ENCODE measurements around the gene FXYD5.

The FXYD5 gene

DNA sequence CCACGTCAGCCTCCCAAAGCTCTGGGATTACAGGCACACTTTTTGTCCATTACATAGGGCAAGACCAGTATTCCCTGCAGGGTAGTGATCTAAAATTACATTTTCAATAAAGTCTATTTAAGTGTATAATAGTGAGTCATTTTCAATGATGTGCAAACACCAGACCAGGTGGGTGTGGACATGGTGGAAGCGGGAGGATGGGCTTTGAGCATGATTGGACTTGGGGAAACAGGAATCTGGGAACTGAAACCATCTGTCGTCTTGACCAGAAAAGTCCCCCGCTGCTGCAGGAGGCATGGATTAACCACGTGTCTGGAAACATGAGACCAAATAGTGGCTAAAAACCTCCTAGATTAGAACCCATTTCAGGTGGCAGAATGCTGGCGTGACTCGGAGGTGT lies 34.0 kb upstream of the FXYD5 start:
- TF ChIP-seq, protein P1, sequence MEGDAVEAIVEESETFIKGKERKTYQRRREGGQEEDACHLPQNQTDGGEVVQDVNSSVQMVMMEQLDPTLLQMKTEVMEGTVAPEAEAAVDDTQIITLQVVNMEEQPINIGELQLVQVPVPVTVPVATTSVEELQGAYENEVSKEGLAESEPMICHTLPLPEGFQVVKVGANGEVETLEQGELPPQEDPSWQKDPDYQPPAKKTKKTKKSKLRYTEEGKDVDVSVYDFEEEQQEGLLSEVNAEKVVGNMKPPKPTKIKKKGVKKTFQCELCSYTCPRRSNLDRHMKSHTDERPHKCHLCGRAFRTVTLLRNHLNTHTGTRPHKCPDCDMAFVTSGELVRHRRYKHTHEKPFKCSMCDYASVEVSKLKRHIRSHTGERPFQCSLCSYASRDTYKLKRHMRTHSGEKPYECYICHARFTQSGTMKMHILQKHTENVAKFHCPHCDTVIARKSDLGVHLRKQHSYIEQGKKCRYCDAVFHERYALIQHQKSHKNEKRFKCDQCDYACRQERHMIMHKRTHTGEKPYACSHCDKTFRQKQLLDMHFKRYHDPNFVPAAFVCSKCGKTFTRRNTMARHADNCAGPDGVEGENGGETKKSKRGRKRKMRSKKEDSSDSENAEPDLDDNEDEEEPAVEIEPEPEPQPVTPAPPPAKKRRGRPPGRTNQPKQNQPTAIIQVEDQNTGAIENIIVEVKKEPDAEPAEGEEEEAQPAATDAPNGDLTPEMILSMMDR (IDR thresholded peaks at IDR 0.05; ENCODE audit: low read depth, low read length, missing control alignments): no peak
- no peak for DNase-seq (ENCODE audit: low read depth)
- H3K4me3 ChIP-seq (ENCODE audit: low read depth, low read length): no peak overlapping the region

- TF ChIP-seq, protein P1 (IDR thresholded peaks at IDR 0.05; ENCODE audit: low read depth, low read length, missing control alignments): no peak
- no peak for DNase-seq (ENCODE audit: low read depth)
- H3K4me3 ChIP-seq (ENCODE audit: low read depth, low read length): no peak overlapping the region
These were observed 33.6 kb upstream of the FXYD5 start for GRCh38 chr19:35120898-35121297.

DNA sequence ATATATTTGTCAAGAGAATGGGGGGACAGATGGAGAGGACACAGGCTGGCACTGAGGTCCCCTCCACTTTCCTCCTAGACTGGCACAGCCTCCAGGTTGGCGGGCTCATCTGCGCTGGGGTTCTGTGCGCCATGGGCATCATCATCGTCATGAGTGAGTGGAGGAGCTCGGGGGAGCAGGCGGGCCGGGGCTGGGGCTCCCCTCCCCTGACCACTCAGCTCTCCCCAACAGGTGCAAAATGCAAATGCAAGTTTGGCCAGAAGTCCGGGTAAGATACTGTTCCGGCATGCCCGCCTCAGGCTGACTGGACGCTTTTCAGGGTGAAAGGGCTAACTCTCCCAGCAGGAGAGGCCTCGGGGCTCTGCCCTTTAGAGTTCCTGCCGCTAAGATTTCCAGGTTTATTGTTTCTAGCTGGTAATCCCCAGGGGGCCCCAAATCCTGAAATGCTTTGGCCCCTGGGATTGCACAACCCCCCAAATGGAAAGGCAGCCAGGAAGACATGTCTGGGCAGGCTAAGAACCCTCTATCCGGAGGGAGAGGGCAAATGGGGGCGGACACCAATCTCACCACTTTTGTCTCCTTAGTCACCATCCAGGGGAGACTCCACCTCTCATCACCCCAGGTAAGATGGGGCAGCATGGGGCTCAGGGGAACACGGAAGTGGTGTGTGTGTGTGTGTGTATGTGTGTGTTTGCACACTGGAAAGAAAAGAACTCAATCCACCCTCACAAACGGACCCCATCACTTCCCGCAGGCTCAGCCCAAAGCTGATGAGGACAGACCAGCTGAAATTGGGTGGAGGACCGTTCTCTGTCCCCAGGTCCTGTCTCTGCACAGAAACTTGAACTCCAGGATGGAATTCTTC lies 31.6 kb upstream of the FXYD5 start:
- no peak overlapping the region for H3K4me3 ChIP-seq (ENCODE audit: low read depth, low read length)
- DNase-seq (ENCODE audit: low read depth): no peak
- TF ChIP-seq, protein P1 (IDR thresholded peaks at IDR 0.05; ENCODE audit: low read depth, low read length, missing control alignments): no peak

DNA sequence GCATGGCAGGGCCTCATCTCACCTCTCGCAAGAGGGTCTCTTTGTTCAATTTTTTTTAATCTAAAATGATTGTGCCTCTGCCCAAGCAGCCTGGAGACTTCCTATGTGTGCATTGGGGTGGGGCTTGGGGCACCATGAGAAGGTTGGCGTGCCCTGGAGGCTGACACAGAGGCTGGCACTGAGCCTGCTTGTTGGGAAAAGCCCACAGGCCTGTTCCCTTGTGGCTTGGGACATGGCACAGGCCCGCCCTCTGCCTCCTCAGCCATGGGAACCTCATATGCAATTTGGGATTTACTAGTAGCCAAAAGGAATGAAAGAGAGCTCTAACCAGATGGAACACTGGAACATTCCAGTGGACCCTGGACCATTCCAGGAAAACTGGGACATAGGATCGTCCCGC lies 31.0 kb upstream of the FXYD5 start:
- TF ChIP-seq, protein P1 (IDR thresholded peaks at IDR 0.05; ENCODE audit: low read depth, low read length, missing control alignments): no peak
- no peak overlapping the region for H3K4me3 ChIP-seq (ENCODE audit: low read depth, low read length)
- no peak for DNase-seq (ENCODE audit: low read depth)

DNA sequence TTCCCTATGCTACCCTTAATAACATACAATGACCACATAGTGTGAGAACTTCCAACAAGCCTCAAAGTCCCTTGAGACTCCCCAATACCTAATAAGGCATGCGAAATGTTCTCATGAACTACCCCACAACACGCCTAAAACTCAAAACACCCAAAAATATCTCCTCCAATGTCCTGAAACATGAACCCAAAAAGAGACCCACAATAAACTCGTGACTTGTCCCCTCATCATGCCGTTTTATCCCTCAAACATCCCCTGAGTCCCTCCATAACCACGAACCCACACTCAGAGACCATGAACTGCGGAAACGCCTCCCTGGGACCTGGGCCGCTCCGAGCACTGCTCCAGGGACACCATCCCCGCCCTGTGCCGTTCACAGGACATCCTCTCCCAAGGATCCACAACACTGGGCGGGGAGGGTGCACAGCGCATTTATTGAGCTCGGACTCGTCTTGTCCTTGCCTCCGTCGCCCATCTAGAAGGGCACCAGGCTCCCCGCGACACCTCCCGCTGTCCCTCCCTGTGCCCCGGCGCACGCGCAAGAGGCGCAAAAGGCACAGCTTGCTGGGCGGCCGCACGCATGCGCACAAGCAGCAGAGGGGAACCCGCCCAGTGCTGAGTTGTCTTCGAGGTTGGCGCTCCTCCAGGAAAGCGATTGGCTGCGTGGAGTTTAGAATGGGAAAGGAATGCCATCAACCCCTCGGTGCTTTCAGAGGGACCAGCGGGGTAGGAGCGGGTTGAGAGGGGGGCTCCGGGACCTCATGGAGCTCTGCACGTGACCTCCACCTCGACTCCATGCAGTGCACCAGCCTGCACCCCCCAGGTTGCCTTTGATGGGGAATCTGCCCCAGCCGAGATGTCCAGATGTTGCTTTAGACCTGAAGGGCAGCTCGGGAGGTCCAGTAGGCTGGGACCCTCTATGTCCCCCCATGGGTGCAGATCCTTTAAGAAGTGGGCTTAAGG lies 30.2 kb upstream of the FXYD5 start:
- TF ChIP-seq, protein P1 (IDR thresholded peaks at IDR 0.05; ENCODE audit: low read depth, low read length, missing control alignments): no peak
- H3K4me3 ChIP-seq (ENCODE audit: low read depth, low read length): peak overlapping the region; percentile 52
- DNase-seq (ENCODE audit: low read depth): peak; percentile 45

DNA sequence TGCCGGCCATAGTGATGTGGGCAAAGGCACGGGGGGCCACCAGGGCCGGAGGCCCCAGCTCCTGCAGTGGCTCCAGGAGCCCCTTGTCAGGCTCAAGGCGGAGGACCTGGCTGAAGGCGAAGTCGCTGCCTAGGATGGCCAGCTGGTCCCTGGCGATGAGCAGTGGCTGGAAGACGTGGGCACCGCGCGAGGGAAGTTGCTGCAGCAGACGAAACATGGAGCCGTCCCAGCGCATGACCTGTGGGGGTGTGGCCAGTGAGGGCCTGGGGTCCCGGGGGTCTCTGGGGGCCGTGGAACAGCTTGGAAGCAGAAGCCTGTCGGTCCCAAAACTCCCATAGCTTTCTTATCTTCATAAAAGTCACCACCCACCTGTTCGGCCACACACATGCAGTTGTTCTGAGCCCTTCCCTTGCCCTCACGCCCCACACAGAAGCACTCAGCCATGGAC lies 29.2 kb upstream of the FXYD5 start:
- no peak overlapping the region for H3K4me3 ChIP-seq (ENCODE audit: low read depth, low read length)
- TF ChIP-seq, protein P1 (IDR thresholded peaks at IDR 0.05; ENCODE audit: low read depth, low read length, missing control alignments): no peak
- no peak for DNase-seq (ENCODE audit: low read depth)

Measured in GM12864 (cell line).